ENCODE measurements around the gene HOXA5.

The HOXA5 gene

GRCh38 chr7:27148756-27149641 is 5.5 kb upstream of the HOXA5 start:
- no peak for DNase-seq (ENCODE audit: low read depth in 2 of 2)

GRCh38 chr7:27148031-27148755 is 4.7 kb upstream of the HOXA5 start:
- no peak for DNase-seq (ENCODE audit: low read depth in 2 of 2)

GRCh38 chr7:27147199-27148030 is 3.9 kb upstream of the HOXA5 start, which contains the start of gene HOXA6:
HOXA6 (minus strand) TSS chr7:27147774; CDS start chr7:27147749, 25 bp downstream.
- DNase-seq (ENCODE audit: low read depth in 2 of 2): no peak

- no peak for DNase-seq (ENCODE audit: low read depth in 2 of 2)
Measured at GRCh38 chr7:27146491-27147198, 3.2 kb upstream of the HOXA5 start.

GRCh38 chr7:27145914-27146412 is 2.5 kb upstream of the HOXA5 start:
- no peak for DNase-seq (ENCODE audit: low read depth in 2 of 2)

- DNase-seq (ENCODE audit: low read depth in 2 of 2): no peak
Measured at GRCh38 chr7:27145165-27145913, 1.9 kb upstream of the HOXA5 start.

- DNase-seq (ENCODE audit: low read depth in 2 of 2): no peak
Measured at GRCh38 chr7:27144781-27145164, 1.3 kb upstream of the HOXA5 start.

- DNase-seq (ENCODE audit: low read depth in 2 of 2): no peak
Measured at GRCh38 chr7:27143950-27144780, 684 bp upstream of the HOXA5 start.

GRCh38 chr7:27142580-27143022 is 880 bp downstream of the HOXA5 start:
- no peak for DNase-seq (ENCODE audit: low read depth in 2 of 2)

GRCh38 chr7:27141923-27142579 is 1.4 kb downstream of the HOXA5 start:
- DNase-seq (ENCODE audit: low read depth in 2 of 2): no peak

GRCh38 chr7:27141137-27141922 is 2.2 kb downstream of the HOXA5 start:
- DNase-seq (ENCODE audit: low read depth in 2 of 2): no peak

GRCh38 chr7:27140126-27140857 is 3.2 kb downstream of the HOXA5 start:
- no peak for DNase-seq (ENCODE audit: low read depth in 2 of 2)

GRCh38 chr7:27139334-27140125 is 4.0 kb downstream of the HOXA5 start:
- DNase-seq (ENCODE audit: low read depth in 2 of 2): no peak

- DNase-seq (ENCODE audit: low read depth in 2 of 2): no peak
Measured at GRCh38 chr7:27138985-27139333, 4.5 kb downstream of the HOXA5 start.

GRCh38 chr7:27138472-27138871 is 5.0 kb downstream of the HOXA5 start:
- no peak for DNase-seq (ENCODE audit: low read depth in 2 of 2)

GRCh38 chr7:27137640-27138315 is 5.7 kb downstream of the HOXA5 start:
- no peak for DNase-seq (ENCODE audit: low read depth in 2 of 2)

Data from fibroblast of skin of left quadriceps (primary cell).